Ectodermal cell (in vitro differentiated cells): ENCODE results near the gene BTC.
"Not testable (repeated sequence)": the region's sequence is repeated elsewhere in the genome, so short reads cannot be mapped to it uniquely, and the experiment has no call there.

Experiments
- H3K27ac ChIP-seq: 2 replicates; pipeline ENCODE4 v1.7.0; 2013; ENCODE audit warnings: mild to moderate bottlenecking, low read depth, low read length; ENCODE audit not compliant: insufficient read depth, poor library complexity, severe bottlenecking
- H3K27me3 ChIP-seq: 2 replicates; pipeline ENCODE4 v1.7.0; 2013; ENCODE audit warnings: mild to moderate bottlenecking, low read length; ENCODE audit not compliant: insufficient read depth, control insufficient read depth, poor library complexity, severe bottlenecking
- H3K36me3 ChIP-seq: one replicate; pipeline ENCODE4 v1.7.0; 2013; ENCODE audit warnings: low read length; ENCODE audit not compliant: control insufficient read depth, insufficient read depth
- H3K4me1 ChIP-seq: one replicate; pipeline ENCODE4 v1.7.0; 2013; ENCODE audit warnings: low read length; ENCODE audit not compliant: control insufficient read depth, insufficient read depth
- H3K4me3 ChIP-seq: 2 replicates; pipeline ENCODE4 v1.7.0; 2013; ENCODE audit warnings: low read depth, low read length, control low read depth; ENCODE audit not compliant: insufficient read depth
- H3K9me3 ChIP-seq: 2 replicates; pipeline ENCODE4 v1.7.0; 2013; ENCODE audit warnings: mild to moderate bottlenecking, low read length, moderate library complexity; ENCODE audit not compliant: control insufficient read depth
- WGBS, 2 experiments: methylation state at CpG; one replicate each; pipeline ENCODE4 v1.1.7; 2013; ENCODE audit warnings: missing lambda C conversion rate in 2 of 2; 5-methylcytosine and 5-hydroxymethylcytosine counted together

Gene BTC

GRCh38 chr4:74734995-74735394 lies 59.3 kb downstream of the BTC start:
- Histone ChIP-seq H3K27me3 (no peaks in the 10 kb centered on the region), H3K9me3 (no peaks in the 10 kb centered on the region), H3K4me1 (no peaks in the 10 kb centered on the region), H3K4me3 (no peak overlapping the region), H3K36me3 (no peaks in the 10 kb centered on the region), H3K27ac (no peak overlapping the region)
- WGBS, 2 experiments: 90 to 96% methylated on average over 1 to 2 of the region's 2 CpGs

GRCh38 chr4:74733756-74734155 lies 60.6 kb downstream of the BTC start:
- no peaks in the 10 kb centered on the region for H3K27me3 ChIP-seq

GRCh38 chr4:74724979-74725378 lies 69.3 kb downstream of the BTC start:
- Histone ChIP-seq H3K27me3 (no peaks in the 10 kb centered on the region), H3K4me1 (no peaks in the 10 kb centered on the region), H3K9me3 (no peaks in the 10 kb centered on the region), H3K4me3 (no peak overlapping the region), H3K36me3 (no peaks in the 10 kb centered on the region), H3K27ac (no peak overlapping the region)
- WGBS, 2 experiments: 93 to 96% methylated on average over 3 of the region's 3 CpGs

More at GRCh38 chr4:74733756-74734155, 60.6 kb downstream of the BTC start:
- H3K9me3 ChIP-seq: no peaks in the 10 kb centered on the region
- no peaks in the 10 kb centered on the region for H3K4me1 ChIP-seq
- 85 to 93% methylated on average over 1 of the region's 1 CpG for WGBS, 2 experiments
- no peak overlapping the region for H3K4me3 ChIP-seq
- H3K36me3 ChIP-seq: no peaks in the 10 kb centered on the region
- H3K27ac ChIP-seq: no peak overlapping the region

GRCh38 chr4:74716436-74716765 lies 77.9 kb downstream of the BTC start:
- H3K4me1 ChIP-seq: no peaks in the 10 kb centered on the region
- no peaks in the 10 kb centered on the region for H3K27me3 ChIP-seq
- WGBS, 2 experiments: 82 to 89% methylated on average over 1 of the region's 1 CpG
- H3K36me3 ChIP-seq: no peaks in the 10 kb centered on the region
- H3K4me3 ChIP-seq: no peak overlapping the region
- H3K9me3 ChIP-seq: no peaks in the 10 kb centered on the region
- H3K27ac ChIP-seq: no peak overlapping the region

- no peaks in the 10 kb centered on the region for H3K36me3 ChIP-seq
- H3K4me1 ChIP-seq: no peaks in the 10 kb centered on the region
- H3K27ac ChIP-seq: no peak overlapping the region
- H3K4me3 ChIP-seq: no peak overlapping the region
- no peaks in the 10 kb centered on the region for H3K9me3 ChIP-seq
- H3K27me3 ChIP-seq: no peaks in the 10 kb centered on the region
- WGBS, 2 experiments: 48 to 55% methylated on average over 5 of the region's 5 CpGs
These were observed 78.5 kb downstream of the BTC start for GRCh38 chr4:74715706-74716435.

GRCh38 chr4:74714611-74715130 lies 79.7 kb downstream of the BTC start:
- no peaks in the 10 kb centered on the region for H3K27me3 ChIP-seq
- WGBS, 2 experiments: 84 to 100% methylated on average over 1 of the region's 1 CpG
- no peaks in the 10 kb centered on the region for H3K4me1 ChIP-seq
- no peaks in the 10 kb centered on the region for H3K36me3 ChIP-seq
- H3K4me3 ChIP-seq: no peak overlapping the region
- H3K9me3 ChIP-seq: no peaks in the 10 kb centered on the region
- no peak overlapping the region for H3K27ac ChIP-seq

GRCh38 chr4:74708135-74708534 lies 86.2 kb downstream of the BTC start:
- not testable (repeated sequence) for H3K9me3 ChIP-seq, H3K36me3 ChIP-seq, H3K27ac ChIP-seq, H3K27me3 ChIP-seq, H3K4me1 ChIP-seq, H3K4me3 ChIP-seq
- WGBS, 2 experiments: 88 to 100% methylated on average over 2 of the region's 3 CpGs
